ENCODE results near the gene DOCK7. TPM values are rescaled to one million over a fixed set of nuclear protein-coding genes. Genes with fewer than 3 reads are reported as not detected.

The DOCK7 gene
- total RNA-seq, 1 donor from 2014 or later: 28.0 TPM

- H3K4me3 Mint-ChIP-seq (ENCODE audit: unreplicated experiment): no peak overlapping the region
- H3K9me3 Mint-ChIP-seq (ENCODE audit: unreplicated experiment): no peaks in the 10 kb centered on the region
These were observed 50.6 kb downstream of the DOCK7 start for GRCh38 chr1:62637392-62638105.

GRCh38 chr1:62628506-62628905 is 59.7 kb downstream of the DOCK7 start:
- Mint-ChIP-seq H3K36me3 (ENCODE audit: low read depth, unreplicated experiment) (peaks cover 5% of the 10 kb centered on the region), H3K4me1 (ENCODE audit: unreplicated experiment) (no peaks in the 10 kb centered on the region), H3K27ac (ENCODE audit: unreplicated experiment) (no peak overlapping the region), H3K9me3 (ENCODE audit: unreplicated experiment) (no peaks in the 10 kb centered on the region), H3K27me3 (ENCODE audit: unreplicated experiment) (peaks cover 3% of the 10 kb centered on the region), H3K4me3 (ENCODE audit: unreplicated experiment) (no peak overlapping the region)
- TF ChIP-seq, protein P1, sequence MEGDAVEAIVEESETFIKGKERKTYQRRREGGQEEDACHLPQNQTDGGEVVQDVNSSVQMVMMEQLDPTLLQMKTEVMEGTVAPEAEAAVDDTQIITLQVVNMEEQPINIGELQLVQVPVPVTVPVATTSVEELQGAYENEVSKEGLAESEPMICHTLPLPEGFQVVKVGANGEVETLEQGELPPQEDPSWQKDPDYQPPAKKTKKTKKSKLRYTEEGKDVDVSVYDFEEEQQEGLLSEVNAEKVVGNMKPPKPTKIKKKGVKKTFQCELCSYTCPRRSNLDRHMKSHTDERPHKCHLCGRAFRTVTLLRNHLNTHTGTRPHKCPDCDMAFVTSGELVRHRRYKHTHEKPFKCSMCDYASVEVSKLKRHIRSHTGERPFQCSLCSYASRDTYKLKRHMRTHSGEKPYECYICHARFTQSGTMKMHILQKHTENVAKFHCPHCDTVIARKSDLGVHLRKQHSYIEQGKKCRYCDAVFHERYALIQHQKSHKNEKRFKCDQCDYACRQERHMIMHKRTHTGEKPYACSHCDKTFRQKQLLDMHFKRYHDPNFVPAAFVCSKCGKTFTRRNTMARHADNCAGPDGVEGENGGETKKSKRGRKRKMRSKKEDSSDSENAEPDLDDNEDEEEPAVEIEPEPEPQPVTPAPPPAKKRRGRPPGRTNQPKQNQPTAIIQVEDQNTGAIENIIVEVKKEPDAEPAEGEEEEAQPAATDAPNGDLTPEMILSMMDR (IDR thresholded peaks at IDR 0.05; ENCODE audit: unreplicated experiment): no peak
- no peak for DNase-seq (ENCODE audit: low spot score)

More at GRCh38 chr1:62637392-62638105, 50.6 kb downstream of the DOCK7 start:
- TF ChIP-seq, protein P1 (IDR thresholded peaks at IDR 0.05; ENCODE audit: unreplicated experiment): no peak
- Mint-ChIP-seq H3K27me3 (ENCODE audit: unreplicated experiment) (no peaks in the 10 kb centered on the region), H3K36me3 (ENCODE audit: low read depth, unreplicated experiment) (peaks cover 4% of the 10 kb centered on the region), H3K27ac (ENCODE audit: unreplicated experiment) (no peak overlapping the region), H3K4me1 (ENCODE audit: unreplicated experiment) (no peaks in the 10 kb centered on the region)
- DNase-seq (ENCODE audit: low spot score): no peak

GRCh38 chr1:62625415-62625814 is 62.8 kb downstream of the DOCK7 start:
- TF ChIP-seq, protein P1 (IDR thresholded peaks at IDR 0.05; ENCODE audit: unreplicated experiment): no peak
- no peak overlapping the region for H3K27ac Mint-ChIP-seq (ENCODE audit: unreplicated experiment)
- DNase-seq (ENCODE audit: low spot score): no peak

DNA sequence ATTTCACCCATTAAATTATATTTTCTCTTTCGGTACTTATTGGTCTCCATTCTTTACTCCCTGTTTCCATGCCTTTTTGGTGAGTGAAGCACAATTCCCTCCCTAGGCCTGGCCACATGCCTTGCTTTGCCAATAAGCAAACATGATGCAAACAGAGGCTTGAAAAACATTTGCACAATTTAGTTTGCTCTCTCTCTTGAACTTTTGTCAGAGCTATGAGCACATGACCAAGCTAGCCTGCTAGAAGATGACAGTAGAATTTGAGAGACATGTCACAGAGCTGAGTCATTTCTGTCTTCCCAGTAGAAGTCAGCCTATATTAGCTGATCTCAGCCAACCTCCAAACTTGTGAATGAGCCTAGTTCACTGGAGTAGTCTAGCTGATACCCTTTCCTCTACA is 66.3 kb downstream of the DOCK7 start:
- TF ChIP-seq, protein P1 (IDR thresholded peaks at IDR 0.05; ENCODE audit: unreplicated experiment): no peak
- no peak for DNase-seq (ENCODE audit: low spot score)
- Mint-ChIP-seq H3K9me3 (ENCODE audit: unreplicated experiment) (no peaks in the 10 kb centered on the region), H3K4me1 (ENCODE audit: unreplicated experiment) (no peaks in the 10 kb centered on the region), H3K36me3 (ENCODE audit: low read depth, unreplicated experiment) (no peaks in the 10 kb centered on the region), H3K4me3 (ENCODE audit: unreplicated experiment) (no peak overlapping the region), H3K27me3 (ENCODE audit: unreplicated experiment) (no peaks in the 10 kb centered on the region), H3K27ac (ENCODE audit: unreplicated experiment) (no peak overlapping the region)

More at GRCh38 chr1:62625415-62625814, 62.8 kb downstream of the DOCK7 start:
- Mint-ChIP-seq H3K4me3 (ENCODE audit: unreplicated experiment) (no peak overlapping the region), H3K9me3 (ENCODE audit: unreplicated experiment) (no peaks in the 10 kb centered on the region), H3K36me3 (ENCODE audit: low read depth, unreplicated experiment) (no peaks in the 10 kb centered on the region), H3K27me3 (ENCODE audit: unreplicated experiment) (peaks cover 2% of the 10 kb centered on the region), H3K4me1 (ENCODE audit: unreplicated experiment) (no peaks in the 10 kb centered on the region)

DNA sequence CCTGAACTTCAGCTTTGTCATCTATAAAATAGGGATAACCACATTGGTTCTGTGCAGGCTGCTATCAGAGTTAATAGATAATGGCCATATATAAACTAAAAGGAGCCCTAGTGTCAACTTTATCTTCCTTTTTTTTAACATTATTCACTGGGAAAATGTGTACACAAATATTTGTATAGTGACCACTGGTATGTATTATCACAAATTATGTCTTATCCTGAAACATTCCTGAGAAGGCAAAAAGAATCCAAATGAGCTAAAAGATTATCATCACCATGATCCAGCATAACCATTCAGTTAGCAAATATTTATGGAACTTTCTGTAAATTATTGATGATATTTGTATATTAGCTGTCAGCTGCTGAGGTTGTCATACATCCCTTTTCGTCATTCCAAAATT is 74.3 kb downstream of the DOCK7 start:
- Mint-ChIP-seq H3K9me3 (ENCODE audit: unreplicated experiment) (no peaks in the 10 kb centered on the region), H3K27ac (ENCODE audit: unreplicated experiment) (no peak overlapping the region), H3K4me1 (ENCODE audit: unreplicated experiment) (no peaks in the 10 kb centered on the region), H3K4me3 (ENCODE audit: unreplicated experiment) (no peak overlapping the region), H3K27me3 (ENCODE audit: unreplicated experiment) (no peaks in the 10 kb centered on the region), H3K36me3 (ENCODE audit: low read depth, unreplicated experiment) (no peaks in the 10 kb centered on the region)
- TF ChIP-seq, protein P1 (IDR thresholded peaks at IDR 0.05; ENCODE audit: unreplicated experiment): no peak
- DNase-seq (ENCODE audit: low spot score): no peak

Data from endothelial cell (in vitro differentiated cells).